ENCODE results near the gene ZKSCAN3. TPM values are rescaled to one million over a fixed set of nuclear protein-coding genes. Genes with fewer than 3 reads are reported as not detected.
A peak's percentile ranks its signal among the peaks of the same experiment; 100 is the strongest.
"Not testable (repeated sequence)": the region's sequence is repeated elsewhere in the genome, so short reads cannot be mapped to it uniquely, and the experiment has no call there.

ZKSCAN3 gene
- total RNA-seq, 2 experiments from 2014 or later: 2.2 to 2.7 TPM

DNA sequence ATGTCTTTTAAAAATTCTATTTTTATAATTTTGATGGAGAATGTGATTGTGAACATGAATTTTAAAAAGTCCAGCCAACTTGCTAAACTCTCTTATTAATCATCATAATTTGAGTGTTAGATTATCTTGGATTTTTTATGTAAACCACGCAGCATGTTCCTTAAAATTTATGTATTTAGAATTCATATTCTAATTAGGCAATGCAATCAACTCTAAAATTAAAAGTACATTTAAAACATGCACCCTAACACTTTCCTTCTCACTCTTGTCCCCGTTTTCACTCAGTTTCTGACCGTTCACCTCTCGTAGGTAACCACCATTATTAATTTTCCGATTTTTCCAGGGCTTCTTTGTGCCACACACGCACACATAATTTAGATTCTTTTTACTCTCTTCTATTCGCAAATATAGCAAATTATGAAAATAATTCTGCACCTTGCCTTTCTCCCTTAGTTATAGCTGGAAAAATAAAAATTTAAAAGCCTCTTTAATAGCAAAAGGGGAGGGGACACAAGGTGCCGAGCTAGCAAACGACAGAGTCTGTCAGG is 329 bp upstream of the ZKSCAN3 start:
- ChIA-PET CTCF (interaction anchor here (0.5 to 1.2 kb wide), 4 partner anchors 55 to 225 kb away, joined by 3 to 9 read pairs (median 4); partner anchors contain the start of genes ZKSCAN8 and ZSCAN16), POLR2A (interaction anchor here (0.6 kb wide), 1 partner anchor 209 kb away, joined by 3 read pairs; no protein-coding TSS in a partner anchor)
- Mint-ChIP-seq H3K4me1 (ENCODE audit: low read depth) (peaks cover 20% of the 10 kb centered on the region), H3K4me3 (peak overlapping the region; percentile 100), H3K36me3 (peaks cover 1% of the 10 kb centered on the region), H3K9me3 (no peaks in the 10 kb centered on the region), H3K27ac (peak overlapping the region; percentile 93), H3K27me3 (peaks cover 10% of the 10 kb centered on the region)
- no peak for DNase-seq
- intact Hi-C loops (cut with micrococcal nuclease): loop anchor here (1.0 to 2.0 kb wide), 3 partner anchors 13 to 209 kb away; partner anchors contain the start of genes ZKSCAN8, ZSCAN12 and ZSCAN31

DNA sequence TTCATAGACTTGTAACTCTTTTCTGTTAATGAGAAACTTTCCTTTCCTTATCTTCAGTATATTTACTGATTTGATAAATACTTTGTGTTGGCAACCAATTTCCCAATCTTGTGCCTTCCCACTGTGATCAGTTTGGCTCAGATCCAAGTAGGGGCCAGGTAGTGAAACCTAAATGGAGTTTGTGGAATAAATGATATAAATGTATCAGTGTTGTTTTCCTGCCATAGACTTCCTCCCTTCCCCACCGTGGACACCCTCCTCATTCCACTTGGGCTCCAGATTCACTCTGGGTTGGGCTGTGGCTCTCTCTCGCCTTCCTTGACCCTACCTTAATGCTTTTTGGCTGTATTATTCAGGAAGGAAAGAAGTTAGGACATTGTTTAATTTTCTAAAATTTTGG is 1.3 kb downstream of the ZKSCAN3 start:
- Mint-ChIP-seq H3K27ac (no peak overlapping the region), H3K9me3 (no peaks in the 10 kb centered on the region), H3K4me1 (ENCODE audit: low read depth) (peaks cover 29% of the 10 kb centered on the region), H3K4me3 (peak overlapping the region; percentile 100), H3K36me3 (peaks cover 1% of the 10 kb centered on the region), H3K27me3 (peaks cover 4% of the 10 kb centered on the region)
- intact Hi-C loops (cut with micrococcal nuclease): loop anchor here (10.0 kb wide), 1 partner anchor 536 kb away; a partner anchor contains a TSS
- no peak for DNase-seq
- CTCF ChIA-PET: no interaction called here
- POLR2A ChIA-PET: no interaction called here

DNA sequence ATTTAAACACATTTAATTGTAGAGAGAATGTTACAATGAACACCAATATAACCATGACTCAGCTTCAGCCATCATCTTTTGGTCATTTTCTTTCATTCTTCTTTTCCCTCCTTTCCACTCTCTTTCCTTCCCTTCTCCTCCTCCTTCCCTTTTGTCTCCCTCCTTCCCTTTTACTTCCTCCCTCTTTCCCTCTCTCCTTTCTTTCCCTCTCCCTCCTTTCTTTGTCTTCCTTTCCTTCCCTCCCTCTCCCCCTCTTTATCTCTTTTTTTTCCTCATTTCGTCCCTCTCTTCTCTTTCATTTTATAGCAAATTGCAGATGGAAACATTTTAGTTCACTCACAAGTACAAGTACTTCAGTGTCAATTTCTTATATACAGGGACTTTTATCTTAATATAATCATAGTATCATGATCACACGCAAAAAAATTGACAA is 1.8 kb downstream of the ZKSCAN3 start:
- Mint-ChIP-seq H3K27me3 (peaks cover 4% of the 10 kb centered on the region), H3K4me3 (no peak overlapping the region), H3K27ac (no peak overlapping the region), H3K9me3 (no peaks in the 10 kb centered on the region), H3K36me3 (peaks cover 1% of the 10 kb centered on the region), H3K4me1 (ENCODE audit: low read depth) (peaks cover 30% of the 10 kb centered on the region)
- ChIA-PET POLR2A (no interaction called here), CTCF (interaction anchor here (1.5 kb wide), 1 partner anchor 99 kb away, joined by 3 read pairs; the partner anchor contains the start of gene ZKSCAN4)
- no peak for DNase-seq
- intact Hi-C loops (cut with micrococcal nuclease): loop anchor here (10.0 kb wide), 1 partner anchor 537 kb away; a partner anchor contains a TSS

DNA sequence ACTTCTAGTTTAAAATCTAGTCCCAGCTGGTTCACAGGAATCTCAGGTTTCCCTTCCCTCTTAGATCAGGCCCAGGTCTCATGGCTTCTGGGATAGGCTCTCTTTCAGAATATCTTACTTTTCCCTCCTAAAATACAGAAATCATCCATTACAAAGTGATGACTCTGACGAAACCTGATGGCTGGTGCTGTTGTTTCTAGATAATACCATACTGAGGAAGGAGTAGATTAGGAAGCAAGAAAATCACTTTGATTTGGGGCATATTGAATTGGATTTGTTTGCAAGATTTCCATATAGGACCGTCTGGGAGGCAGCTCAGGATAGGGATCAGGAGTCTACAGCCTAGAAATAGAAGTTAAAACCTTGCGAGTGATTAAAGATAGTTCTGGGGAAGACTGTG is 3.6 kb downstream of the ZKSCAN3 start:
- H3K27me3 Mint-ChIP-seq: no peaks in the 10 kb centered on the region
- no peaks in the 10 kb centered on the region for H3K9me3 Mint-ChIP-seq
- H3K4me1 Mint-ChIP-seq (ENCODE audit: low read depth): peaks cover 30% of the 10 kb centered on the region
- intact Hi-C loops (cut with micrococcal nuclease): loop anchor here (10.0 kb wide), 1 partner anchor 539 kb away; a partner anchor contains a TSS
- no peak for DNase-seq
- no peak overlapping the region for H3K27ac Mint-ChIP-seq
- CTCF ChIA-PET: no interaction called here
- peaks cover 1% of the 10 kb centered on the region for H3K36me3 Mint-ChIP-seq
- POLR2A ChIA-PET: no interaction called here
- no peak overlapping the region for H3K4me3 Mint-ChIP-seq

- Mint-ChIP-seq H3K27me3 (no peaks in the 10 kb centered on the region), H3K4me1 (ENCODE audit: low read depth) (peaks cover 30% of the 10 kb centered on the region), H3K9me3 (no peaks in the 10 kb centered on the region), H3K4me3 (no peak overlapping the region), H3K27ac (no peak overlapping the region), H3K36me3 (peaks cover 1% of the 10 kb centered on the region)
- POLR2A ChIA-PET: no interaction called here
- intact Hi-C loops (cut with micrococcal nuclease): loop anchor here (10.0 kb wide), 1 partner anchor 539 kb away; a partner anchor contains a TSS
- CTCF ChIA-PET: no interaction called here
- DNase-seq: no peak
Observed at GRCh38 chr6:28353981-28354676, 4.4 kb downstream of the ZKSCAN3 start.

DNA sequence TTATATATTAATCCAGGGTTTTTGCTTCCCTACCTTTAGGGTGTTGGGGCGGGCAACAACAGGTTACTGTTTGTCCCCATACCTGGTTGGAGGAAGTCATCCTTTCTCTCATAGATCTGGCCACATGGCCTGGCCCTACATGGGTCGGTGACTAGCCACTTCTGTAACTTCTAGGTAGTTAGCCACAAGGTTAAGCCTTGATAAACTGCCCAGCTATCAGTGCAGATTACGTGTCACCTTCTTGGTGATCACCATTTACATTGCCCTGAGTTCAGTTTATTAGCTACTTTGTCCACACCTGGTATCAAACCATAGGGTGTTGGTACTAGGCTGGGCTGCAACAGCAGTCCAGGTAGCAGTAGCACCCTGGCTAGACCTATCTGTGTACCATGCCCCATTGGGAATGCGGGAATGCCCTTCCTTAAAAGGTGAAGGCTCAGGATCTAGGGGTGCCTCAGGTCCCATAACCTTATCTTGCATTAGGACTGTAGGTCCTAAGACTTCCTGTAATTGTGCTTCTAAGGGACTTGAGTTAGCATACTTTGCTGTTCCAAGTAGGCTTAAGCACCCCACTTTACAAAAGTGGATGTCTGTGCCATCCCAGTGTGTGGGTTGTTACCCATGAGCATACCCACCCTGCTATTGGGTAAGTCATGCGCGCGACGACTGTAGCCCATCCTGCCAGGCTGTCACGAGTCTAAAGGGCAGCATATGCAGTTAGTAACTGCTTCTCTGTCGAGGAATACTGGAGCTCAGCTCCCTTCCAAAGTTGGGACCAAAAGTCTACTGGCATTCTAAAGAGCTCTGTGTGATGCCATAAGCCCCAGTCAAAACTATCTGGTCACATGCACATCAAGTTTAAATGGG is 5.2 kb downstream of the ZKSCAN3 start:
- DNase-seq: no peak
- H3K36me3 Mint-ChIP-seq: no peaks in the 10 kb centered on the region
- H3K9me3 Mint-ChIP-seq: no peaks in the 10 kb centered on the region
- H3K4me3 Mint-ChIP-seq: no peak overlapping the region
- POLR2A ChIA-PET: no interaction called here
- H3K4me1 Mint-ChIP-seq (ENCODE audit: low read depth): peaks cover 28% of the 10 kb centered on the region
- no peaks in the 10 kb centered on the region for H3K27me3 Mint-ChIP-seq
- CTCF ChIA-PET: interaction anchor here (0.8 to 2.7 kb wide), 23 partner anchors 10 to 464 kb away, joined by 3 to 29 read pairs (median 7); partner anchors contain the start of genes PGBD1, ZKSCAN4, ZKSCAN8 and ZSCAN16
- intact Hi-C loops (cut with micrococcal nuclease): loop anchor here (5.0 to 10.0 kb wide), 3 partner anchors 143 to 540 kb away; a partner anchor contains a TSS
- no peak overlapping the region for H3K27ac Mint-ChIP-seq

GRCh38 chr6:28355743-28356665 is 6.3 kb downstream of the ZKSCAN3 start:
- no peak overlapping the region for H3K27ac Mint-ChIP-seq
- peak; percentile 61 for DNase-seq
- H3K4me1 Mint-ChIP-seq (ENCODE audit: low read depth): peaks cover 18% of the 10 kb centered on the region
- ChIA-PET CTCF (interaction anchor here (0.6 to 2.7 kb wide), 60 partner anchors 9 to 531 kb away, joined by 3 to 29 read pairs (median 4); partner anchors contain the start of genes PGBD1, ZKSCAN4, ZKSCAN8 and ZSCAN16), POLR2A (interaction anchor here (0.8 to 1.0 kb wide), 2 partner anchors 251 to 546 kb away, joined by 3 read pairs; a partner anchor contains a TSS)
- H3K27me3 Mint-ChIP-seq: no peaks in the 10 kb centered on the region
- no peaks in the 10 kb centered on the region for H3K36me3 Mint-ChIP-seq
- intact Hi-C loops (cut with micrococcal nuclease): loop anchor here (1.0 to 10.0 kb wide), 4 partner anchors 144 to 541 kb away; a partner anchor contains a TSS
- peak overlapping the region; percentile 85 for H3K4me3 Mint-ChIP-seq
- H3K9me3 Mint-ChIP-seq: no peaks in the 10 kb centered on the region

DNA sequence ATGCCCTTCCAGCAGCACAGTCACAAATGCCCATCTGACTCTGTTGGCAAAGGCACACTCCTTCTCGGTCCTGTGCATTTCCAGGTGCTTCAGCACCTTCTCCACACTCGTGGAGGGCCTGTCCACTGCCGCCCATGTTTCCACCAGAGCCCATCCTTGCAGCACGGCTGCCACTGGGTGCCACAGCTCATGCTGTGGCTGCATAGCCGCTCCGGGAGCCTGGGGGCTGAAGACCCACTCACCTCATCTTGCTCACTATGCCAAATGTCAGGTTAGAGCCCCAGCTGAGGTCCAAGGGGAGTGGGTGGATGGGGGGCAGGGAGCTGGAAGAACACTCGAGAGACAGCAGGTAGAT is 6.9 kb downstream of the ZKSCAN3 start:
- H3K9me3 Mint-ChIP-seq: no peaks in the 10 kb centered on the region
- DNase-seq: no peak
- H3K4me3 Mint-ChIP-seq: no peak overlapping the region
- CTCF ChIA-PET: interaction anchor here (0.8 to 2.7 kb wide), 41 partner anchors 8 to 532 kb away, joined by 3 to 29 read pairs (median 5); partner anchors contain the start of genes PGBD1, ZKSCAN4, ZKSCAN8 and ZSCAN16
- H3K36me3 Mint-ChIP-seq: no peaks in the 10 kb centered on the region
- peaks cover 11% of the 10 kb centered on the region for H3K4me1 Mint-ChIP-seq (ENCODE audit: low read depth)
- POLR2A ChIA-PET: interaction anchor here (0.8 to 1.0 kb wide), 2 partner anchors 252 to 547 kb away, joined by 3 read pairs; a partner anchor contains a TSS
- intact Hi-C loops (cut with micrococcal nuclease): loop anchor here (1.0 to 10.0 kb wide), 4 partner anchors 144 to 542 kb away; a partner anchor contains a TSS
- no peaks in the 10 kb centered on the region for H3K27me3 Mint-ChIP-seq
- no peak overlapping the region for H3K27ac Mint-ChIP-seq

DNA sequence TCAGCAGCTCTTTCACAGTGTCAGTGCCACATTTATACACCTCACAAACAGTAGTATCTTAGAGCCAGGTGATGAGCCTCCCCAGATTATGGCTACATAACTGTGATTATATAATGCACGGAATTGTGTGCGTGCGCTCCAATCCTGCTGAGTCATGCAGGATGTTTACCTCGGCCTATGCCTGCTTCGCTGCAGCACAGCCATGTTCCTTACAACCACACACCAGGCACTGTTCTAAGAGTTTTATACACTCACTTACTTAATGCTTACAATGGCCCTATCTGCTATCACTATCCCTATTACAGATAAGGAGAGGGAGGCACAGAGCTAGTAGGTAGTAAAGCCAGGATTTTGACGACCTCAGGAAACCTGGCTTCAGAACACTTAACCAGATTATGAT is 7.3 kb downstream of the ZKSCAN3 start:
- no peaks in the 10 kb centered on the region for H3K27me3 Mint-ChIP-seq
- H3K9me3 Mint-ChIP-seq: no peaks in the 10 kb centered on the region
- H3K4me1 Mint-ChIP-seq (ENCODE audit: low read depth): peaks cover 11% of the 10 kb centered on the region
- no peak overlapping the region for H3K4me3 Mint-ChIP-seq
- DNase-seq: no peak
- no peak overlapping the region for H3K27ac Mint-ChIP-seq
- ChIA-PET POLR2A (interaction anchor here (0.8 kb wide), 1 partner anchor 547 kb away, joined by 3 read pairs; a partner anchor contains a TSS), CTCF (interaction anchor here (0.8 to 2.7 kb wide), 9 partner anchors 26 to 462 kb away, joined by 3 to 29 read pairs (median 7); partner anchors contain the start of genes ZKSCAN4 and ZKSCAN8)
- H3K36me3 Mint-ChIP-seq: no peaks in the 10 kb centered on the region
- intact Hi-C loops (cut with micrococcal nuclease): loop anchor here (5.0 to 10.0 kb wide), 3 partner anchors 145 to 542 kb away; a partner anchor contains a TSS

DNA sequence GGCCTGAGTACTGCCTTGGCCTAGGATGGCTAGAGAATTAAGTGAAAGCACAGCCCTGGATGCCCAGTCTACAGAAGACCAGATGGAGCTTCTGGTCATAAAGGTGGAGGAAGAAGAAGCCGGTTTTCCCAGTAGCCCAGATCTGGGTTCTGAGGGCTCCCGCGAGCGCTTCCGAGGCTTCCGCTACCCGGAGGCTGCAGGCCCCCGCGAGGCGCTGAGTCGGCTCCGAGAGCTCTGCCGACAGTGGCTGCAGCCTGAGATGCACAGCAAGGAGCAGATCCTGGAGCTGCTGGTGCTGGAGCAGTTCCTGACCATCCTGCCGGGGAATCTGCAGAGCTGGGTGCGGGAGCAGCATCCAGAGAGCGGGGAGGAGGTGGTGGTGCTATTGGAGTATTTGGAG is 9.8 kb downstream of the ZKSCAN3 start:
- H3K9me3 Mint-ChIP-seq, DNase-seq, H3K27ac Mint-ChIP-seq, H3K27me3 Mint-ChIP-seq, POLR2A ChIA-PET, H3K36me3 Mint-ChIP-seq, H3K4me3 Mint-ChIP-seq: not testable (repeated sequence)
- intact Hi-C loops (cut with micrococcal nuclease): loop anchor here (5.0 to 10.0 kb wide), 3 partner anchors 147 to 545 kb away; a partner anchor contains a TSS
- H3K4me1 Mint-ChIP-seq (ENCODE audit: low read depth): peaks cover 11% of the 10 kb centered on the region
- CTCF ChIA-PET: interaction anchor here (1.4 kb wide), 1 partner anchor 23 kb away, joined by 3 read pairs; no protein-coding TSS in a partner anchor
